A549 (cell line): ENCODE measurements around the gene CXCR5. TPM values are rescaled to one million over a fixed set of nuclear protein-coding genes. Genes with fewer than 3 reads are reported as not detected.

Experiments used
- ATAC-seq, 2 experiments: fragments of 200-7000 bp in 1 of 2; fragments of >200 bp in 1 of 2; cut with Nextera tagmentation in 1 of 2; cut with Tn5 transposase in 1 of 2; 3 replicates each; pipeline versions ENCODE4 v1.8.0 to v1.9.1; 2018 to 2020; ENCODE audit warnings: mild to moderate bottlenecking in 1 of 2, moderate library complexity in 1 of 2
- CTCF ChIA-PET: fragments of 300-600 bp; sonication (Branson Sonifier 250); formaldehyde crosslinking; extraction: SDS; loops from one replicate; lab custom pipeline; 2021; ENCODE audit warnings: antibody characterized with exemption, inconsistent platforms; lab: Yijun Ruan, JAX
- POLR2A ChIA-PET: fragments of 350-600 bp; formaldehyde crosslinking; extraction: SDS; loops from one replicate; lab custom pipeline; 2021; ENCODE audit warnings: antibody characterized with exemption, inconsistent platforms; lab: Yijun Ruan, JAX
- DNase-seq, 2 experiments: peaks; one replicate each; pipeline versions ENCODE4 v3.0.0 to v3.0.0-alpha.2; 2011 to 2016; ENCODE audit warnings: low read depth in 1 of 2, low spot score in 1 of 2
- FAIRE-seq: peaks from 2 replicates; lab custom pipeline; 2011; peaks lifted over from hg19 to GRCh38; lab: Jason Lieb, UNC
- H3K27ac ChIP-seq, 2 experiments: fragments of >200 bp; sonication (Bioruptor Twin); formaldehyde crosslinking; 3 replicates each; pipeline ENCODE4 v1.5.1; 2016 to 2017
- H3K4me1 ChIP-seq: fragments of >200 bp; sonication (Bioruptor Twin); formaldehyde crosslinking; 3 replicates; pipeline ENCODE4 v1.6.1; 2016
- H3K4me2 ChIP-seq: fragments of >200 bp; sonication (Bioruptor Twin); formaldehyde crosslinking; 3 replicates; pipeline ENCODE4 v1.6.1; 2016
- H3K4me3 ChIP-seq: fragments of >200 bp; sonication (Bioruptor Twin); formaldehyde crosslinking; 3 replicates; pipeline ENCODE4 v1.5.1; 2016
- H3K9me3 ChIP-seq: fragments of >200 bp; sonication (Bioruptor Twin); formaldehyde crosslinking; 3 replicates; pipeline ENCODE4 v1.6.1; 2016
- CEBPB ChIP-seq, 2 experiments: fragments of >200 bp in 1 of 2; sonication (Bioruptor Twin) in 1 of 2; formaldehyde crosslinking in 1 of 2; IDR thresholded peaks; 2 replicates each; pipeline ENCODE4 v1.6.1; 2012 to 2016
- CHD4 ChIP-seq: fragments of 200-600 bp; sonication (generic); IDR thresholded peaks from 2 replicates; pipeline ENCODE4 v1.6.1; 2016; ENCODE audit warnings: antibody characterized with exemption, mild to moderate bottlenecking, borderline replicate concordance
- ESRRA ChIP-seq: fragments of 150-350 bp; IDR thresholded peaks from 2 replicates; pipeline ENCODE4 v1.6.1; 2014; ENCODE audit warnings: mild to moderate bottlenecking, low read length, borderline replicate concordance
- FOSL2 ChIP-seq, 2 experiments: fragments of 450-650 bp in 1 of 2; fragments of >200 bp in 1 of 2; sonication (Bioruptor Twin) in 1 of 2; formaldehyde crosslinking; IDR thresholded peaks; 2 replicates each; pipeline versions ENCODE4 v1.5.0 to v1.6.1; 2016 to 2020; ENCODE audit warnings: mild to moderate bottlenecking in 1 of 2, moderate library complexity in 1 of 2
- HDAC2 ChIP-seq: fragments of 200-600 bp; sonication (generic); IDR thresholded peaks from 2 replicates; pipeline ENCODE4 v1.6.1; 2016
- HEYL ChIP-seq: fragments of 250-450 bp; sonication (Bioruptor Pico); IDR thresholded peaks from 2 replicates; pipeline ENCODE4 v1.8.0; 2021; ENCODE audit warnings: mild to moderate bottlenecking, moderate library complexity
- JUN ChIP-seq, 2 experiments: fragments of >200 bp; sonication (Bioruptor Twin); formaldehyde crosslinking; IDR thresholded peaks; 2 replicates in 1 of 2; 3 replicates in 1 of 2; pipeline ENCODE4 v1.6.1; 2016 to 2017
- JUNB ChIP-seq: fragments of >200 bp; sonication (Bioruptor Twin); formaldehyde crosslinking; IDR thresholded peaks from 2 replicates; pipeline ENCODE4 v1.6.1; 2016
- MAZ ChIP-seq: fragments of 150-350 bp; IDR thresholded peaks from 2 replicates; pipeline ENCODE4 v1.6.1; 2014; ENCODE audit warnings: antibody characterized with exemption, low read depth, low read length, borderline replicate concordance
- NFE2L2 ChIP-seq: fragments of 150-350 bp; conservative IDR thresholded peaks from 2 replicates; pipeline ENCODE4 v1.6.1; 2014; ENCODE audit warnings: low read length
- RAD21 ChIP-seq, 2 experiments: fragments of >200 bp in 1 of 2; sonication (Bioruptor Twin) in 1 of 2; formaldehyde crosslinking in 1 of 2; IDR thresholded peaks in 1 of 2; conservative IDR thresholded peaks in 1 of 2; 2 replicates in 1 of 2; 3 replicates in 1 of 2; pipeline ENCODE4 v1.6.1; 2012 to 2018; ENCODE audit warnings: inconsistent platforms in 1 of 2
- RFX5 ChIP-seq: fragments of 450-650 bp; IDR thresholded peaks from 2 replicates; pipeline ENCODE4 v1.7.1; 2014; ENCODE audit warnings: antibody characterized with exemption, mild to moderate bottlenecking, moderate library complexity
- SMC3 ChIP-seq: fragments of >200 bp; sonication (Bioruptor Twin); formaldehyde crosslinking; IDR thresholded peaks from 3 replicates; pipeline ENCODE4 v1.6.1; 2018; ENCODE audit warnings: inconsistent platforms
- SREBF2 ChIP-seq: fragments of 450-650 bp; IDR thresholded peaks from 2 replicates; pipeline ENCODE4 v1.6.1; 2014; ENCODE audit warnings: mild to moderate bottlenecking, moderate library complexity
- TFCP2L1 ChIP-seq: fragments of 250-450 bp; sonication (Bioruptor Pico); IDR thresholded peaks from 2 replicates; pipeline ENCODE4 v1.5.0; 2021; ENCODE audit warnings: mild to moderate bottlenecking
- ZNF302 ChIP-seq: fragments of 250-450 bp; sonication (Bioruptor Pico); IDR thresholded peaks from 2 replicates; pipeline ENCODE4 v1.9.0; 2021; ENCODE audit warnings: inconsistent platforms, mild to moderate bottlenecking, moderate library complexity
- WGBS: methylation state at CpG from one replicate; pipeline ENCODE4 v1.1.6; 2017; ENCODE audit errors: missing lambda C conversion rate; 5-methylcytosine and 5-hydroxymethylcytosine counted together
- polyA plus RNA-seq, 4 experiments: library from polyadenylated mRNA; depleted of rRNA in 3 of 4; stranded (reverse); fragments of >200 nt; fragmentation: RNase III in 1 of 4; extraction: RNeasy Plus Mini Kit Qiagen cat#74134 plus additional on column Dnase treatment in 1 of 4; gene quantifications; 2 replicates in 3 of 4; 3 replicates in 1 of 4; pipeline ENCODE4 v1.2.3, GENCODE V29; 2011 to 2017
- TF ChIP-seq, protein P1 (sequence below): fragments of >200 bp; sonication (Bioruptor Twin); formaldehyde crosslinking; IDR thresholded peaks from 3 replicates; pipeline ENCODE4 v1.6.1; 2016
- TF ChIP-seq, protein P2 (sequence below): fragments of 200-600 bp; sonication (generic); IDR thresholded peaks from 2 replicates; pipeline ENCODE4 v1.6.1; 2016; ENCODE audit warnings: antibody characterized with exemption, mild to moderate bottlenecking, moderate library complexity
- TF ChIP-seq, protein P3 (sequence below): fragments of >200 bp; sonication (Bioruptor Twin); formaldehyde crosslinking; IDR thresholded peaks from 2 replicates; pipeline ENCODE4 v1.6.1; 2016
- TF ChIP-seq, protein P4 (sequence below): fragments of >200 bp; sonication (Bioruptor Twin); formaldehyde crosslinking; IDR thresholded peaks from 3 replicates; pipeline ENCODE4 v1.5.1; 2016
- TF ChIP-seq, protein P5 (sequence below): fragments of 250-450 bp; sonication (Bioruptor Pico); IDR thresholded peaks from 2 replicates; pipeline ENCODE4 v1.5.0; 2021; ENCODE audit warnings: mild to moderate bottlenecking, moderate library complexity, borderline replicate concordance
- TF ChIP-seq, protein P6 (sequence below): IDR thresholded peaks from 2 replicates; pipeline ENCODE4 v1.6.1; 2012

CXCR5 gene
- polyA plus RNA-seq, 2 of the 4 experiments (the other 2 are of a cell fraction), result 0.04 TPM; not detected in 1

DNA sequence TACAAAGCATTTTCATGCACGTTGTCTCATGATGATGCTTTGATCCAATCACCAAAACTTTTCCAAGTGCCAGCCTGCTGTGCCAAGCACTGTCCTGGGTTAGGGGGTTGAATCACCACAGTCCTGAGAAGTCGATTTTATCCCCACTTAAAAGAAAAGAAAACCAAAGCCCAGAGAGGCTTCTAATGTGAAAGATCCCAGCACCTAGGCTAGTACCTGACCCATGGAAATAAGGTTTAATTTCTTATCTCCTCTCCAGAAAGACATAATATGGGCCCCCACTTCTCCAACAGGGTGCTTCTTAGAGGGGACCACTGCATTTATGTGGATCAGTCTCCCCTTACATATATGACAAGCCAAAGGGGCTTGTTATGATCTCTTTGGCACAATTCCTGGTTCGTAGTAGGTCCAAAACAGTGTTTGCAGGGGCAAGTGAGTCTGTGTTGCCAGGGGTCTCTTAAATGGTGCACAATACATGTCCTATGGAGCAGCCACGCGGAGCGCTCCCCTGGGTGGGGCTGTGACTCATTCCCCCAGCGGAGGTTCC, 43.9 kb downstream of the CXCR5 start:
- ChIA-PET CTCF (interaction anchor here (0.6 to 6.6 kb wide), 15 partner anchors 9 to 317 kb away, joined by 3 to 55 read pairs (median 3); partner anchors contain the start of genes DDX6 and UPK2), POLR2A (interaction anchor here (0.9 to 1.7 kb wide), 4 partner anchors 15 to 137 kb away, joined by 4 to 10 read pairs (median 8); partner anchors contain the start of gene DDX6)
- no peak for FAIRE-seq
- H3K4me1 ChIP-seq, result peaks cover 23% of the 10 kb centered on the region
- ATAC-seq, result no peak
- H3K9me3 ChIP-seq, result no peaks in the 10 kb centered on the region
- peak overlapping the region; percentile 98 to 100 for H3K27ac ChIP-seq
- H3K4me2 ChIP-seq, result peak overlapping the region; percentile 100
- TF ChIP-seq JUN (IDR thresholded peaks at IDR 0.05), result 0 out of 5 replicates have a peak, but pooled peaks of 1 of the 2 experiments have one; percentile 18
- TF ChIP-seq, protein P1, sequence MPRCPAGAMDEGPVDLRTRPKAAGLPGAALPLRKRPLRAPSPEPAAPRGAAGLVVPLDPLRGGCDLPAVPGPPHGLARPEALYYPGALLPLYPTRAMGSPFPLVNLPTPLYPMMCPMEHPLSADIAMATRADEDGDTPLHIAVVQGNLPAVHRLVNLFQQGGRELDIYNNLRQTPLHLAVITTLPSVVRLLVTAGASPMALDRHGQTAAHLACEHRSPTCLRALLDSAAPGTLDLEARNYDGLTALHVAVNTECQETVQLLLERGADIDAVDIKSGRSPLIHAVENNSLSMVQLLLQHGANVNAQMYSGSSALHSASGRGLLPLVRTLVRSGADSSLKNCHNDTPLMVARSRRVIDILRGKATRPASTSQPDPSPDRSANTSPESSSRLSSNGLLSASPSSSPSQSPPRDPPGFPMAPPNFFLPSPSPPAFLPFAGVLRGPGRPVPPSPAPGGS, result no peak
- TF ChIP-seq FOSL2 (IDR thresholded peaks at IDR 0.05), result 0 out of 2 replicates have a peak, but pooled peaks have one; percentile 11
- no peak; the same call in none of the 2 replicates for TF ChIP-seq FOSL2 (CRISPR knock-in tag; IDR thresholded peaks at IDR 0.05)
- H3K4me3 ChIP-seq, result peak overlapping the region; percentile 94
- 0% methylated on average over 5 of the region's 7 CpGs for WGBS
- no peak for DNase-seq

DNA sequence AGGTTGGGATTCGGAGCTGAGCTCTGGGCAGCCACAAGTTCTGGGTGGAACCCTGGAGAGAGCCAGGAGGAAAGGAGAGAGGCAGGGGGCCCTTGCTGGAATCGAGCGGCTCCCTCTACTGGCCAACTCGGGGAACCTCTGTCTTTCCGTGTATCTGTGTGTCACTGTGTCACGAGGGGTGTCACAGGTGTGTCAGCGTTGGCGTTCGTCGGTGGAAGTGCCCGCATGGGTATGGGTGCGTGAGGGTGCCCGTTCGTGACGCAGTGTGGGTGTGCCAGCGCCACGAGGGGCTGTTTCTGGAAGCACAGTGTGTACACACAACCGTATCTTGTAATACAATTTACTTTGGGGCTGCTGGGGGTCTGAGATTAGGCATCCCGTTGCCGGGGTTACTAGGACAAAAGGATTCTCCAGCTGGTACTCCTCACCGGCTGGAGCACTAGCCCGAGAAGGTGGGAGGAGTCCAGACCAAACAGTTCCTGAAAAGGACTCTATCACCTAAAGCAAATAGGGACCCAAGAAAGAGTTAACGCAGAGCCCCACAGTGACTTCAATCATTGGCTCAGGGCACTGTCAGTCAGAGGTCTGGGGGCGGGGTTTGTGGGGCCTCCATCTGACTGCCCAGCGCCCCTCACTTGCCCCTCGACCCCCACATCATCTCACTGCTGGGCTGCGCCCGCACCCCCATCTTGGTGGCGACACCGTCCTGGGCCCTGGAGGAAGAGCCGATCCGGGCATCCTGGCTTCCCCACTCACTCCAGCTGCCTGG, 44.6 kb downstream of the CXCR5 start:
- 0% methylated on average over 19 of the region's 32 CpGs for whole genome bisulfite sequencing
- no peaks in the 10 kb centered on the region for H3K9me3 ChIP-seq
- peak overlapping the region; percentile 94 for H3K4me3 ChIP-seq
- peak; percentile 91 to 93 for DNase-seq
- peak overlapping the region; percentile 98 to 100 for H3K27ac ChIP-seq
- ATAC-seq, result peak; percentile 65 to 78
- POLR2A ChIA-PET, result interaction anchor here (0.6 to 1.7 kb wide), 5 partner anchors 16 to 137 kb away, joined by 4 to 10 read pairs (median 7); partner anchors contain the start of gene DDX6
- no peak for FAIRE-seq
- peaks cover 27% of the 10 kb centered on the region for H3K4me1 ChIP-seq
- CTCF ChIA-PET, result interaction anchor here (0.6 to 6.6 kb wide), 18 partner anchors 8 to 318 kb away, joined by 3 to 55 read pairs (median 4); partner anchors contain the start of genes DDX6 and UPK2
- H3K4me2 ChIP-seq, result peak overlapping the region; percentile 100
- TF ChIP-seq JUNB (no peak), CEBPB (IDR thresholded peaks at IDR 0.05) (no peak), HDAC2 (0 out of 2 replicates have a peak, but pooled peaks have one; percentile 39), RFX5 (no peak), ZNF302 (CRISPR knock-in tag) (no peak), SREBF2 (no peak), NFE2L2 (no peak), TFCP2L1 (CRISPR knock-in tag) (no peak), ESRRA (no peak), SMC3 (peak; percentile 82), RAD21 (conservative IDR thresholded peaks at IDR 0.05 in 1 of 2, IDR thresholded peaks at IDR 0.05 in 1 of 2) (peak; percentile 79 to 83), MAZ (no peak), FOSL2 (IDR thresholded peaks at IDR 0.05) (0 out of 2 replicates have a peak, but pooled peaks have one; percentile 7), FOSL2 (CRISPR knock-in tag; IDR thresholded peaks at IDR 0.05) (peak; percentile 83; the same call in 1 of the 2 replicates), HEYL (no peak), CHD4 (no peak)
- TF ChIP-seq, protein P1, result no peak
- TF ChIP-seq, protein P2, sequence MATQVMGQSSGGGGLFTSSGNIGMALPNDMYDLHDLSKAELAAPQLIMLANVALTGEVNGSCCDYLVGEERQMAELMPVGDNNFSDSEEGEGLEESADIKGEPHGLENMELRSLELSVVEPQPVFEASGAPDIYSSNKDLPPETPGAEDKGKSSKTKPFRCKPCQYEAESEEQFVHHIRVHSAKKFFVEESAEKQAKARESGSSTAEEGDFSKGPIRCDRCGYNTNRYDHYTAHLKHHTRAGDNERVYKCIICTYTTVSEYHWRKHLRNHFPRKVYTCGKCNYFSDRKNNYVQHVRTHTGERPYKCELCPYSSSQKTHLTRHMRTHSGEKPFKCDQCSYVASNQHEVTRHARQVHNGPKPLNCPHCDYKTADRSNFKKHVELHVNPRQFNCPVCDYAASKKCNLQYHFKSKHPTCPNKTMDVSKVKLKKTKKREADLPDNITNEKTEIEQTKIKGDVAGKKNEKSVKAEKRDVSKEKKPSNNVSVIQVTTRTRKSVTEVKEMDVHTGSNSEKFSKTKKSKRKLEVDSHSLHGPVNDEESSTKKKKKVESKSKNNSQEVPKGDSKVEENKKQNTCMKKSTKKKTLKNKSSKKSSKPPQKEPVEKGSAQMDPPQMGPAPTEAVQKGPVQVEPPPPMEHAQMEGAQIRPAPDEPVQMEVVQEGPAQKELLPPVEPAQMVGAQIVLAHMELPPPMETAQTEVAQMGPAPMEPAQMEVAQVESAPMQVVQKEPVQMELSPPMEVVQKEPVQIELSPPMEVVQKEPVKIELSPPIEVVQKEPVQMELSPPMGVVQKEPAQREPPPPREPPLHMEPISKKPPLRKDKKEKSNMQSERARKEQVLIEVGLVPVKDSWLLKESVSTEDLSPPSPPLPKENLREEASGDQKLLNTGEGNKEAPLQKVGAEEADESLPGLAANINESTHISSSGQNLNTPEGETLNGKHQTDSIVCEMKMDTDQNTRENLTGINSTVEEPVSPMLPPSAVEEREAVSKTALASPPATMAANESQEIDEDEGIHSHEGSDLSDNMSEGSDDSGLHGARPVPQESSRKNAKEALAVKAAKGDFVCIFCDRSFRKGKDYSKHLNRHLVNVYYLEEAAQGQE, result no peak
- TF ChIP-seq, protein P3, sequence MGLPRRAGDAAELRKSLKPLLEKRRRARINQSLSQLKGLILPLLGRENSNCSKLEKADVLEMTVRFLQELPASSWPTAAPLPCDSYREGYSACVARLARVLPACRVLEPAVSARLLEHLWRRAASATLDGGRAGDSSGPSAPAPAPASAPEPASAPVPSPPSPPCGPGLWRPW, result no peak
- TF ChIP-seq, protein P4, sequence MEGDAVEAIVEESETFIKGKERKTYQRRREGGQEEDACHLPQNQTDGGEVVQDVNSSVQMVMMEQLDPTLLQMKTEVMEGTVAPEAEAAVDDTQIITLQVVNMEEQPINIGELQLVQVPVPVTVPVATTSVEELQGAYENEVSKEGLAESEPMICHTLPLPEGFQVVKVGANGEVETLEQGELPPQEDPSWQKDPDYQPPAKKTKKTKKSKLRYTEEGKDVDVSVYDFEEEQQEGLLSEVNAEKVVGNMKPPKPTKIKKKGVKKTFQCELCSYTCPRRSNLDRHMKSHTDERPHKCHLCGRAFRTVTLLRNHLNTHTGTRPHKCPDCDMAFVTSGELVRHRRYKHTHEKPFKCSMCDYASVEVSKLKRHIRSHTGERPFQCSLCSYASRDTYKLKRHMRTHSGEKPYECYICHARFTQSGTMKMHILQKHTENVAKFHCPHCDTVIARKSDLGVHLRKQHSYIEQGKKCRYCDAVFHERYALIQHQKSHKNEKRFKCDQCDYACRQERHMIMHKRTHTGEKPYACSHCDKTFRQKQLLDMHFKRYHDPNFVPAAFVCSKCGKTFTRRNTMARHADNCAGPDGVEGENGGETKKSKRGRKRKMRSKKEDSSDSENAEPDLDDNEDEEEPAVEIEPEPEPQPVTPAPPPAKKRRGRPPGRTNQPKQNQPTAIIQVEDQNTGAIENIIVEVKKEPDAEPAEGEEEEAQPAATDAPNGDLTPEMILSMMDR, result peak; percentile 74
- TF ChIP-seq, protein P5, sequence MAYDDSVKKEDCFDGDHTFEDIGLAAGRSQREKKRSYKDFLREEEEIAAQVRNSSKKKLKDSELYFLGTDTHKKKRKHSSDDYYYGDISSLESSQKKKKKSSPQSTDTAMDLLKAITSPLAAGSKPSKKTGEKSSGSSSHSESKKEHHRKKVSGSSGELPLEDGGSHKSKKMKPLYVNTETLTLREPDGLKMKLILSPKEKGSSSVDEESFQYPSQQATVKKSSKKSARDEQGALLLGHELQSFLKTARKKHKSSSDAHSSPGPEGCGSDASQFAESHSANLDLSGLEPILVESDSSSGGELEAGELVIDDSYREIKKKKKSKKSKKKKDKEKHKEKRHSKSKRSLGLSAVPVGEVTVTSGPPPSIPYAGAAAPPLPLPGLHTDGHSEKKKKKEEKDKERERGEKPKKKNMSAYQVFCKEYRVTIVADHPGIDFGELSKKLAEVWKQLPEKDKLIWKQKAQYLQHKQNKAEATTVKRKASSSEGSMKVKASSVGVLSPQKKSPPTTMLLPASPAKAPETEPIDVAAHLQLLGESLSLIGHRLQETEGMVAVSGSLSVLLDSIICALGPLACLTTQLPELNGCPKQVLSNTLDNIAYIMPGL (CRISPR knock-in tag), result no peak
- TF ChIP-seq, protein P6, sequence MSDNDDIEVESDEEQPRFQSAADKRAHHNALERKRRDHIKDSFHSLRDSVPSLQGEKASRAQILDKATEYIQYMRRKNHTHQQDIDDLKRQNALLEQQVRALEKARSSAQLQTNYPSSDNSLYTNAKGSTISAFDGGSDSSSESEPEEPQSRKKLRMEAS, result peak; percentile 62; the same call in 1 of the 2 replicates
